ENCODE measurements around the gene FZR1. TPM values are rescaled to one million over a fixed set of nuclear protein-coding genes. Genes with fewer than 3 reads are reported as not detected.
A peak's percentile ranks its signal among the peaks of the same experiment; 100 is the strongest.

FZR1 gene
- total and polyA plus RNA-seq, 2 of the 13 experiments (the other 11 are each of a cell fraction or from before 2014, with no cell fraction given), result 29.0 to 30.8 TPM

- TF ChIP-seq HNF1B (CRISPR knock-in tag; IDR thresholded peaks at IDR 0.05) (peak; percentile 74), ZBTB3 (CRISPR knock-in tag; IDR thresholded peaks at IDR 0.05; ENCODE audit: borderline replicate concordance, low read depth) (no peak), PLSCR1 (CRISPR knock-in tag; IDR thresholded peaks at IDR 0.05; ENCODE audit: borderline replicate concordance) (no peak), ZNF768 (CRISPR knock-in tag; IDR thresholded peaks at IDR 0.05) (no peak), AHDC1 (CRISPR knock-in tag; IDR thresholded peaks at IDR 0.05; ENCODE audit: borderline replicate concordance) (no peak), KDM6A (CRISPR knock-in tag; IDR thresholded peaks at IDR 0.05; ENCODE audit: low read depth) (0 out of 2 replicates have a peak, but pooled peaks have one; percentile 18), FUBP1 (CRISPR knock-in tag; IDR thresholded peaks at IDR 0.05; ENCODE audit: borderline replicate concordance) (no peak), THAP7 (CRISPR knock-in tag; IDR thresholded peaks at IDR 0.05) (no peak), PLRG1 (conservative IDR thresholded peaks at IDR 0.05) (no peak), MAF1 (CRISPR knock-in tag; IDR thresholded peaks at IDR 0.05; ENCODE audit: borderline replicate concordance) (no peak), TBX2 (CRISPR knock-in tag; IDR thresholded peaks at IDR 0.05; ENCODE audit: borderline replicate concordance) (peak; percentile 49; the same call in 1 of the 2 replicates), NFKB2 (CRISPR knock-in tag; IDR thresholded peaks at IDR 0.05; ENCODE audit: borderline replicate concordance) (0 out of 2 replicates have a peak, but pooled peaks have one; percentile 16), RFX3 (CRISPR knock-in tag; IDR thresholded peaks at IDR 0.05) (no peak), FIP1L1 (IDR thresholded peaks at IDR 0.05; ENCODE audit: borderline replicate concordance, insufficient read depth, low read depth, low read length) (no peak), ZNF513 (CRISPR knock-in tag; conservative IDR thresholded peaks at IDR 0.05) (no peak), ZNF224 (CRISPR knock-in tag; IDR thresholded peaks at IDR 0.05) (no peak)
These were observed 25.6 kb upstream of the FZR1 start, which contains the start of gene SMIM24 (continued) for GRCh38 chr19:3480383-3481091.

Measured in HepG2 (cell line).